ENCODE measurements around the gene EVC2.

The EVC2 gene

GRCh38 chr4:5717449-5718158 is 9.2 kb upstream of the EVC2 start:
- intact Hi-C loops (cut with DNase I) = no loop called here
- no peak for DNase-seq

GRCh38 chr4:5716391-5716790 is 8.0 kb upstream of the EVC2 start:
- intact Hi-C loops (cut with DNase I) = no loop called here
- no peak for DNase-seq

GRCh38 chr4:5715357-5715756 is 7.0 kb upstream of the EVC2 start:
- no peak for DNase-seq
- intact Hi-C loops (cut with DNase I) = no loop called here

GRCh38 chr4:5713861-5714260 is 5.5 kb upstream of the EVC2 start:
- DNase-seq = no peak
- intact Hi-C loops (cut with DNase I) = no loop called here

GRCh38 chr4:5712931-5713330 is 4.6 kb upstream of the EVC2 start:
- intact Hi-C loops (cut with DNase I) = no loop called here
- no peak for DNase-seq

GRCh38 chr4:5712517-5712916 is 4.2 kb upstream of the EVC2 start:
- DNase-seq = no peak
- intact Hi-C loops (cut with DNase I) = no loop called here

GRCh38 chr4:5711479-5712184 is 3.3 kb upstream of the EVC2 start:
- intact Hi-C loops (cut with DNase I) = no loop called here
- peak in 1 of 42 donors; percentile 4 for DNase-seq

- peak in 40 of 42 donors; percentile 8 to 79 (median 54) for DNase-seq
- intact Hi-C loops (cut with DNase I) = no loop called here
Measured at GRCh38 chr4:5710961-5711478, 2.7 kb upstream of the EVC2 start, which contains the start of gene EVC. TSS of gene EVC (plus strand) at chr4:5711201. CDS start at chr4:5711381, 180 bp downstream.

- intact Hi-C loops (cut with DNase I) = no loop called here
Measured at GRCh38 chr4:5710065-5710960, 2.0 kb upstream of the EVC2 start.

GRCh38 chr4:5709207-5709575 is 832 bp upstream of the EVC2 start:
- intact Hi-C loops (cut with DNase I) = no loop called here
- DNase-seq = no peak

More at GRCh38 chr4:5710065-5710960, 2.0 kb upstream of the EVC2 start:
- no peak for DNase-seq

- no peak for DNase-seq
- intact Hi-C loops (cut with DNase I) = no loop called here
Measured at GRCh38 chr4:5707778-5708448, 446 bp downstream of the EVC2 start.

GRCh38 chr4:5707366-5707765 is 993 bp downstream of the EVC2 start:
- DNase-seq = no peak
- intact Hi-C loops (cut with DNase I) = no loop called here

GRCh38 chr4:5706486-5707290 is 1.7 kb downstream of the EVC2 start:
- intact Hi-C loops (cut with DNase I) = no loop called here

GRCh38 chr4:5705647-5706320 is 2.6 kb downstream of the EVC2 start:
- intact Hi-C loops (cut with DNase I) = no loop called here
- DNase-seq = no peak

More at GRCh38 chr4:5706486-5707290, 1.7 kb downstream of the EVC2 start:
- no peak for DNase-seq

- no peak for DNase-seq
- intact Hi-C loops (cut with DNase I) = no loop called here
Measured at GRCh38 chr4:5704276-5704675, 4.1 kb downstream of the EVC2 start.

- no peak for DNase-seq
- intact Hi-C loops (cut with DNase I) = no loop called here
Measured at GRCh38 chr4:5703831-5704230, 4.5 kb downstream of the EVC2 start.

- intact Hi-C loops (cut with DNase I) = no loop called here
- no peak for DNase-seq
Measured at GRCh38 chr4:5701971-5702370, 6.4 kb downstream of the EVC2 start.

- DNase-seq = no peak
- intact Hi-C loops (cut with DNase I) = no loop called here
Measured at GRCh38 chr4:5700459-5700858, 7.9 kb downstream of the EVC2 start.
